NCI-H1417 treated with DMSO at 0.1 percent for 48 hours (cell line): ENCODE data around the gene LRWD1.

Experiments used
- DNase-seq: peaks from one replicate; lab custom pipeline; 2025; lab: John Stamatoyannopoulos, UW

The LRWD1 gene

DNA sequence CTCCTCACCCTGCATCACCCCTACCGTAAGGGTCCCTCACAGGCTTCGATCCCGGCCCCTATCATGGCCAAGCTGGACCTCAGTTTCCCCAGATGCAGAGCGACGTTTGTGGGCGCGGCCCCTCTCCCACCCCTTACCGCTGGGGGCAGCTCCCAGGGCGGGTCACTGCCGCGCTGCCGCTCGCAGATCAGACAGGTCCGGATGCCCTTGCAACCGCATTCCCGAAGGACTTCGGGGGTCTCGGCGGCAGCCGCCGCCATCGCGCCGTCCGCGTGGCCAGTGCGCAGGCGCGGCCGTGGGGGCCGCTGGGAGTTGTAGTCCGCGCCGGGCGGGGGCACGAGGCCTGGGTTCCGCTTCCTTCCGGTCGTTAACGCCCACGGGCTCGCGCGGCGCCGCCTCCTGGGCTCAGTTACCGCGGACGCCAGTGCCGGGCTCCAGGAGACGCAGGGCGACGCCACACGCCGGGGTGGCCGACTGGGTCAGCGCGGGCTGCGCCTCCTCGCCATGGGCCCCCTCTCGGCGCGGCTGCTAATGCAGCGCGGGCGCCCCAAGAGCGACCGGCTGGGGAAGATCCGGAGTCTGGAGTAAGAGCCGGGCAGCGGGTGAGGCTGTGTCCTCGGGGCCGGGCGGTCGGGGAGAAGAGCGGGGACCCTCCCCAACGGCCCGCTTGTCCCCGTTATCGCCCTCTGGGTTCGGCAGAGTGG, at the start of gene LRWD1, which contains the start of gene ALKBH4:
Gene LRWD1 (plus strand): TSS at position 408 of the 704 bp plus-strand sequence. CDS start 97 bp downstream, at position 505.
Gene ALKBH4 (minus strand): TSS at position 287 of the 704 bp plus-strand sequence. CDS start 27 bp downstream, at position 260.
- DNase-seq: peak; percentile 76

DNA sequence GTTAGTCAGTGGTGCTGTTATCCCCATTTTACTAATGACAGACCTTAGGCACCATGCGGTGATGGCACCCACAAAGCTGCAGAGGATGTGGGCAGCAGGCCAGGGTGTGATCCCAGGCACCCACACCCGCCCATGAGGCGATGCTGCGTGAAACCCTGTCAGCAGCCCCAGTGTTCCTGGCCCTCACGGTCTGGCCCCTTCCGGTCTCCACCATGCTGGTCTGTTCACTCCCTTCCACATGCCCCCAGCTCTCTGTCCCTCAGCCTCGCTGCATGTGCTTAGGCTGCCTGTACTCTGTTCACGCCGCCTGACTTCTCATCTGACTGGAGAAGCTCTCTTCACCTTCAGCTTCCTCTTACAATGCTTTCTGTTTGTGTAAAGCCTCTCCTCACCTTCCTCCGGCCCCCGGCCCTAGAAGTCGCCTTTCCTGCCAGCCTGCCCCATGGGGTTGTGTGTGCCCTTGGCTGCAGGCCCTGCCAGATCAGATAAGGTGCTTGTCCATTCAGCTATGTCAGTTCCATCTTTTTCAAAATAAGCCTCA, 49.0 kb upstream of the LRWD1 start:
- DNase-seq: no peak

DNA sequence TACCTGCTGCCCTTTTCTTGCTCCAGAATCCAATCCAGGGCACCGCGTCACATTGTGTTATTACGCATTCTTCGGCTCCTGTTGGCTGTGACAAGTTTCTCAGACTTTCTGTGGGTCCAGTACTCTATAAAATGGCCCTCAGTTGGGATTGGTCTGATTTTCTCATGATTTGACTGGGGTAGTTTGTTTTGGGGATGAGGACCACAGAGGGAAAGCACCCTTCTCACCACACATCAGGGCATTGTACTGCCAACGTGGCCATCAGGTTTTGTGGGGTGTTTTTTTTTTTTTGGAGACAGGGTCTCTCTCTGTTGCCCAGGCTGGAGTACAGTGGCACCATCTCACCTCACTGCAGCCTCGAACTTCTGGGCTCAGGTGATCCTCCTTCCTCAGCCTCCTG, 48.4 kb upstream of the LRWD1 start:
- DNase-seq: no peak

DNA sequence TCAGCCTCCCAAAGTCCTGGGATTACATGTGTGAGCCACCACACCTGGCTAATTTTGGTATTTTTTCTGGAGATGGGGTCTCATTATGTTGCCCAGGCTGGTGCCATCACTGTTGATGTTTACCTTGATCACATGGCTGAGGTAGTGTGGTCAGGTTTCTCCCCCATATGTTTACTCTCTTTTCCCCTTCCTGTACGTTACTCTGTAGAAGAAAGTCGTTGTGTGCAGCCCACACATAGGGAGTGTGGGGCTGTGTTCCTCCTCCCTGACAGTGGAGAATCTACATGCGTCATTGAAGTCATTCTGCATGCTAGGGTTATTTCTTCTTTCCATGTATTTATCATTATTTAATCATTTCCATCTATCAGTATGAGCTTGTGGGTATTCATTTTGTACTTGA, 47.7 kb upstream of the LRWD1 start:
- no peak for DNase-seq

DNA sequence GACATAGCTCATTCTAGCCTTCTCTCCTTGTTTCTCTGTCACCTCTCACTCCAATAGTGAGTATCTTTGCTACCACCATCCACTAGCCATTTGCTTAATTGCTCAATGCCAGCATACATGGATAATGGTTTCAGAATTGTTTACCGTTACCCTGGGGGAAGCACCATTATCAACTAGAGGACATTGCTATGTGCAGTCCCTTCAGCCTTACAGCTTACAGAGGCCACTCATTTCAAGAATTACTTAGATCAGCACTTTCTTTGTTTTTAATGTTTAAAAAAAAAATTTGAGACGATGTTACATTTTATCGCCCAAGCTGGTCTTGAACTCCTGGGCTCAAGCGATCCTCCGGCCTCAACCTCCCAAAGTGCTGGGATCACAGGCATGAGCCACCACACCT, 46.2 kb upstream of the LRWD1 start:
- no peak for DNase-seq

DNA sequence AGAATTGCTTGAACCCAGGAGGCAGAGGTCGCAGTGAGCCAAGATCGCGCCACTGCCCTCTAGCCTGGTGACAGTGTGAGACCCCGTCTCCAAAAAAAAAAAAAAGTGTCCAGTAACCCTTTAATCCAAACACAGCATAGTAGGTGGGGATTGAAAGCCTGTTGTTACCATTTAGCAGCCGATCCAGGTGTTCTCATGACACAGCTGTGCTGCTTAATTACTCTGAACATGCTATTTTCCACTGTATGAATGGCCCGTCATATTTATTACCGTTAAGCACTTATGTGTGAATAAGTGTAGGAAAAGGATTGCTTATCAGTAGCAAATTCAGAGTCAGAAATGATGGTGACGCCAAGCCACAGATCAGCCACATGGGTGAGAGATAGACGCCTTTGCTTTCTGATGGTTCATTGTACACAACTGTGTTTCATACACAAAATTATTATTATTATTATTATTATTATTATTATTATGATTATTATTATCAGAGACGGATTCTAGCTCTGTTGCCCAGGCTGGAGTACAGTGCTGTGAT, 43.0 kb upstream of the LRWD1 start:
- DNase-seq: no peak

DNA sequence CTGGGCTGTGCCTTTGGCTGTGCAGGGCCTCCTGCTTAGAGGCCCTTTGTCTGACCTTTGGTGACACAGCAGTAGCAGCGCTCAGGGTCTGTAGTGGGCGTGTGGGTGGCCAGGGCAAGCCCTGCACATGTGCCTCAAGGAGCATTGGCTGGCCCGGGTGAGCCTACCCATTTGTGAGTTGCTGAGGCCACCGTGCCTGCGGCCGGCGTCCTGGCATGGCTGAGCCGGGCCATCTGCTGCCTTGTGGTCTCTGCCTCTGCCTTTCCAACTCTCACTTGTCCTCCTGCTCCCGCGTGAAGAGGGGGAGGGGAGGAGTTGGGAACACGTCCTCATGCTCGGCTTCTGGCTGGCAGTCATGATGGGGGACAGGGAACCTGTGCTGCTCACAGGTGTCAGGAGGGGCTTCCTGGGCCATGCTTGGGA, 40.6 kb upstream of the LRWD1 start:
- no peak for DNase-seq

DNA sequence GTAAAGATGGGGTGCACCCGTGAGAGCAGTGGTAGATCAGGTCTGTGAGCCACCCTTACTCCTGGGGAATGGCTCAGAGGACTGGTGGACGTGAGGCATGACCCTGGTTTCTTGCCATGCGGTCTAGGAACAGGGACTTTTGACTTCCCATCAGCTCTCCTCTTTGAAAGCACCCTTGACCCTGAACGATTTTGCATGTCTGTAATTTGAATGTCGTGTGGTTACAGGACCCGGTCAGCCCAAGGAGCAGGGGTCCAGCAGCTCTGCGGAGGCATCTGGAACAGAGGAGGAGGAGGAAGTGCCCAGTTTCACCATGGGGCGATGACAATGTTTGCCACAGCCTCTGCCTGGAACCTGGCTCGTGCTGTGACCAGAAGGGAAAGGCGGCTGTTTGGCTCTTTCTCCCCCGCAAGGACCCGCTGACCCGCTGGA, 40.0 kb upstream of the LRWD1 start:
- DNase-seq: no peak

DNA sequence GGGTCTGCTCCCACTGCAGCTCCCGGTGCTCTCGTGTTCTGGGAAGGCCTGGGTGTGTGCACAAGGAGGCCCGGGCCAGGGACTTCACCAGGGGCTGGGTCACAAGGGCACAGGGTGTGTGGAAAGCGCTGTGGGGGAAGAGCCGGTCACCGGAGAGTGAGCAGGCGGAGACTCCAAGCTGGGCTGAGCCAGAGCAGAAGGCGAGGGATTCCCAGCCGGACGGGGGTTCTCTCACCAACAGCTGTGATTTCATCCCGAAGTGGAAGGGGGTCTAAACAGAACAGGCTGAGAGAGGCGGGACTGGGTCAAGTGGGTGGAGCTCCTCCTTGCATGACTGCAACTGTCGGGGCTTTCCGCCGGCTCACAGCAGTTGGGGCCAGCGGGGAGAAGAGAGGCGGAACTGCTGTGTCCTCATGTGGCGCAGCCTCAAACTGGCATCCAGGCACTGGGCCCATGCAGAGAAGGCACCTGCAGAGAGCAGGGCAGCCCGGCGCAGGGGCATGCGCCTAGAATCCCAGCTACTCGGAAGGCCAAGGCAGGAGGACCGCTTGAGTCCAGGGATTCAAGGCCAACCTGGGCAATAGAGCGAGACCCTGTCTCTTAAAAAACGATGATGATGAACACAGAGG, 39.0 kb upstream of the LRWD1 start:
- DNase-seq: no peak

DNA sequence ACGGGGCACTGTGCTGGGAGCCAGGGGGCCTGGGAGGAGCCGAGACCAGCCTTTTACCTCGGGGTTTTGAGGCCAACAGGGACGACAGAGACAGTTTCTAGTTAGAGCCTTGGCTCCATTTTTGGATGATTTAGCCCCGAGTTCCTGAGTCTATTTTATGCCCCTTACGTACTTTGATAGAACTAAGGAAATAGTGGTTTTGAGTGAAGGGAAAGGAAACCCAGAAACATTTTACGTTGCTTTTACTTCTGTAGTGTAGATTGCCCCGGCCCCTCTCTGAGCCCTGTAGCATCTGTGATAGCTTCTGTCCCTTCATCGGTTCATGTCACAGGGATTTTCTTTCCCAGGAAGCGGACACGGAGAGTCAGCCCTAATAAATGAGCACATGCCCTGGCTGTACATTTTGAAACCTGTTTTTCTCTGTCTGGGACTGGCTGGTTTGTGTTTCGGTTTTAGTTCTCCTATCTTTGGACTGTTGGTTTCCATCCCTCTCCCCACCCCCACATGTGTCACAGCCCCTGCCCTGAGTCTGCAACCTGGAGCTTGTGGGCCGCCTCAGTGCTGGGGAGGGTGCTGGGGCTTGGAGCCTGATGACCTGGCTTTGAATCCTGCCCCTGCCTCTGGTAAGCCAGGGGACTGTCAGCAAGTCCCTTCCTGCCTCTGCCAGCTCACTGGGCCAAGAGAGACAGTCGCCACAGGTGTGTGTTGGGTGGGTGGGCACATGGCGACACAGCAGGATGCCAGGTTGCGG, 38.3 kb upstream of the LRWD1 start:
- DNase-seq: no peak

DNA sequence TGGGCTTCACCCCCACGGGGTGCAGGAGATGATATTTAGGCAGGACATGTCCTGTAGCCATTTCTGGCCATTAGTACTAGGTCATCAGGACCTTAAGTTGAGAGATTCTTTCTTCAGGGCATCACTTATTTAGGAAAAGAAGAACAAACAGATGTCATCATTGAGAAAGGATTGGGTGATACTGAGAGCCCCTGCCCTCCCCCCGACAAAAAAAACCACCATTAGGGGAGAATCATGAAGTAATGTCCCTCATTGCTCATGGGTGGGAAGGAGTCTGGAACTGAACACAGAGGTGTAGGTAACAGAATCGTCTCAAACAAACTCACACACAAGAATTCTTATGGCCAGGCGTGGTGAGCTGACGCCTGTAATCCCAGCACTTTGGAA, 37.8 kb upstream of the LRWD1 start:
- no peak for DNase-seq

DNA sequence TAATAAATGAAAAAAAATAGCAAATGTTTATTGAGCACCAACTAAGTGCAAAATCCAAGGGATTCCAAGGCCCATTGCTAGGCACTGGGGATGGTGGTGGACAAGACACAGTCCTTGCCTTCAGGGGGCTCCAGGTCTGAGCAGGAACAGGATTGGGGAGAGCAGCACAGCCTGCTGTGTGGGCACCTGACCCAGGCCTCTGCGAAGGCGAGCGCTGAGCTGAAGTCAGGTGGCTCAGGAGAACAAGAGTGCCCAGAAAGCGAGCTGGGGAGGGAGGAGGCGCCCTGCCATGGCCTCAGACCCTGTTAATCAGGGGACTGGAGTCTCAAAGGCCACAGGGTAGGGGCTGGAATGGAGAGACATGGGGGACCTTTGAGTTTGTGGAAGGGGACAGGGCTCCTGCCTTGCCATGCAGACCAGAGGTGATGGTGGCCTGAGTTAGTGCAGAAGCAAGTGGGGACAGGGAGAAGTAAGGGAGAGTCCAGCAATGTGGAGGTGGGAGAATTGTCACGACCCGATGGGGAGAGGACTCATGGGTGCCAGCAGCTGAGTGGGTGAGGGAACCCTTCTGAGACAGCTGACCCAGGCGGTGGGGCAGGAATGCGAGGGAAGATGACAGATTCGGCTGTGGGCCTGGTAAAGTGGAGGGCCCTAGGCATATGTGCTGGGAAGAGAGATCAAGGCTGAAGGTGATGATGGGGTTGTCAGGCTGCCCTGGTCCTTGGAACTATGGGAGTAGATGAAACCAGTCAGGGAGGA, 35.5 kb upstream of the LRWD1 start:
- no peak for DNase-seq

DNA sequence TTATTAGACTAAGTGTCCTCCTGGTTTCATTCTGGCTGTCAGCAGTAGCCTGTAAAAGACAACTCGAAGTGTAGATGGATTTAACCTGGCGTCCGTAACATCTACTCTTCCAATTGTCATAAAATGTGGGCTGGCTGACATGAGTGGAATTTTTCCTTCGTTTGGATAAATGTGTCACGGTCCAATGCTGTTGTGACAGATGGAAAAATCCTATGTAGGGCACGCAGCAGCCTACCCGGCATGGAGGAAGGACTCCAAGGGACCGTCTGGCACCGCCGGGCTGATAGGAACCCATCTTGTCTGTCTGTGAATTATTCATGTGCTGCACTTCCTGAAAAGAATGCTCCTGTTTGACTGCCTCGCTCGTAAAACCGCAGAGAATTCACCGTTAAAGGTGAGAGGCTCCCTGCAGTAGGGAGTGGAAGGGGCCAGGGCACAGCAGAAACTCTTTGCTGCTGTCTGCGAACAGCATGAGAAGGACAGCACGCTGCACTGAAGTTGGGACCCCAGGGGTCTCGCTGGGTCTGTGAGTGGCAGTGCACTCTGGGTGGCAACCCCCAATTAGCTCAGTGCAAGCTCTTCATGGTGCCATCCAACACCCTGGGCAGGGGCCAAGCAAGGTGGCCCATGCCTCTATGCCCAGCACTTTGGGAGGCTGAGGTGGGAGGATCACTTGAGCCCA, 33.0 kb upstream of the LRWD1 start:
- no peak for DNase-seq

DNA sequence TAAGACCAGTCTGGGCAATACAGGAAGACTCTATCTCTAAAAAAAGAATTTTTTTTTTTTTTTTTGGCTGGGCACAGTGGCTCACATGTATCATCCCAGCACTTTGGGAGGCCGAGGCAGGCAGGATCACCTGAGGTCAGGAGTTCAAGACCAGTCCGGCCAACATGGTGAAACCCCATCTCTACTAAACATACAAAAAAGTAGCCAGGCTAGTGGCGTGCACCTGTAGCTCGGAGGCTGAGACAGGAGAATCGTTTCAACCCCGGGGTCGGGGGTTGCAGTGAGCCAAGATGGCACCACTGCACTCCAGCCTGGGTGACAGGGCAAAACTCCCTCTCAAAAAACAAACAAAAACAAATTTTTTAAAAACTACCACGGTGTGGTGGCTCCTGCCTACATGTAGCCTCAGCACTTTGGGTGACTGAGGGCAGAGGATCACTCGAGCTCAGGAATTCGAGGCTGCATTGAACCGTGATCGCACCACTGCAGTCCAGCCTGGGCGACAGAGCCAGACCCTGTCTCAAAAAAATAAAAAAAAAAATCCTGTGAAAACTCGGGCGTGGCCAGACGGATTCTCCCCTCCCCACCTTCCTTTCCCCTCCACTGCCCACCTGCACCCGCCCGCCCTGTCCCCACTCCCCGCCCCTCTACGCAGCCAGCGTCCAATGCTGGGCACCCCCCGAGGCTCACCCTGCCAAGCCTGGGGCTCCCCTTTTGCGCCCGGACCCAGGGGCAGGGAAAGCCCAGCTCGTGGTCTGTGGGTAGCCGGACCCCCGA, 32.2 kb upstream of the LRWD1 start:
- DNase-seq: no peak

DNA sequence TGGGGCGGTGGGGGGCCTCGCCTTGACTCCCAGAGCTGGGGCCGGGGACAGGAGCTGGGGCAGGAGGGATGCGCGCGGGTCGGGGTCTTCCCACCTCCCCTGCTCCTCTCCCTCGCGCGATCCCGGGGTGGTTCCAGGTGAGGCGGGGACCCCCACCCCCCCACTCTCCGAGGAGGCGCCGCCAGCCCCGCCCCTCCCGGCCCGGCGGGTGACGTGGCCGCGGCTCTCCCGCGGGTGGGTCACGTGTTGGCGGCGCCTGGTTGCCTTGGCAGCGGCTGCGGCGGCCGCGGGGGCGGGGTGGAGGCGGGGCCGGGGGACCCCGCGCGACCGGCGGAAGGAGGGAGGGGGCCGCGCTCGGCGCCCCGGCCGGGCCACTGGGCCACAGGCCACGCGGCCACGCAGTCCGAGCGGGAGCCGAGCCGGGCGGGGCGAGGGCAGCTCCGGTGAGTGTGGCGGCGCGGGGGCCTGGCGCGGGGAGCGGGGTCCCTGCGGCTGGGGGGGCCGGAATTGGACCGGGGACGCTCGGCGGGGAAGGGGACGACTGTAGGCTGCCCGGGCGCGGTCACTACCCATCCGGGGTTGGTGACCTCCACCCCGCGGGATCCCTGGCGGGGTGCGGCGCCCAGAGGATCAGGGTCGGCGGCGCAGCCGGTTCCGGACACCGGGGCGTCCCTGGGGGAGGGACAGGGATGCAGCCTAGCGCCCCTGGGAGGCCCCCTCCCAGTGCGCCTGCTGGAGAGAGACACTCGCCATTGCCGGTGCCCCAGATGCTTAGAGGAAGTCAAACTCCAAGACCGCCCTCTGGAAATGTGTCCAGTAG, 31.4 kb upstream of the LRWD1 start, which contains the start of gene ORAI2:
Gene ORAI2 (plus strand): TSS at position 357 of the 820 bp plus-strand sequence. CDS start 5,382 bp downstream, outside the sequence.
- DNase-seq: no peak

DNA sequence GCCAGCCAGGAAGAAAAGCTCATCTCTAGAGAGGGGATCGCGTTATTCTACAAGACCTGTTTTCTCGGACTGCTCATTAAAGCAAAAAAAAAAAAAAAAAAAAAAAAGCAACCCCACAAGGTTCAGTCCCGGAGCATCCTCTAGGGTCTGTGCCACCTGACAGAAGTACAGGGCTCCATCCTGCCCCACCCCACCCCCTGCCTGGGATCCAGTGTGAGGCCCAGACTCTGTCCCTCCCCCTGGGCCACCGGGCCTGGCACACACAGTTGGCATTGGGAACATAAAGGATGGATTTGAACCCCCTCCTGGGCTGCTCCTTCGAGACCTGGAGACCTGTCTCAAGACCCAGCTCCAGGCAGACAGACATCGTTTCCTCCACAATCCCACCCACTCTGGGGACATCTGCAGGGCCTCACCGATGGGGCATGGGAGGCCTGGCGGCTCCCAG, 30.7 kb upstream of the LRWD1 start:
- no peak for DNase-seq

DNA sequence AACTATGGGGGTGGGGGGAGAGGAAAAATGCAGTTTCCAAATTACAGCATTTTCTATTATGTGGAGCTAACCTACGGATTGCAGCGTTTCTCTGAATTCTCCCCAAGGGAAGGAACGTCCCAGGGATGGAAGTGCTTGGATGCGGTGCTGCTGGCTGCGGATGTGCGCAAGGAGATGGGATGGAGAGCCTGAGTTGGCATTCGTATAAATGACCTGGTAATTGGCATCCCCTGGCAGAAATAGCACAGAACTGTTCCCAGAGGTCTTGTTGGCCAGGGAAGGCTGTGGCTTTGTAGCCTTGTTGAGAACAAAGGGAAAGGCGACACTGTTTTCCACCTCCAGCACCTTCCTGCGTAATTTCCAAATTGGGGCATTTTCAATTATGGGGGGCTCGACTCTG, 28.7 kb upstream of the LRWD1 start:
- DNase-seq: no peak

DNA sequence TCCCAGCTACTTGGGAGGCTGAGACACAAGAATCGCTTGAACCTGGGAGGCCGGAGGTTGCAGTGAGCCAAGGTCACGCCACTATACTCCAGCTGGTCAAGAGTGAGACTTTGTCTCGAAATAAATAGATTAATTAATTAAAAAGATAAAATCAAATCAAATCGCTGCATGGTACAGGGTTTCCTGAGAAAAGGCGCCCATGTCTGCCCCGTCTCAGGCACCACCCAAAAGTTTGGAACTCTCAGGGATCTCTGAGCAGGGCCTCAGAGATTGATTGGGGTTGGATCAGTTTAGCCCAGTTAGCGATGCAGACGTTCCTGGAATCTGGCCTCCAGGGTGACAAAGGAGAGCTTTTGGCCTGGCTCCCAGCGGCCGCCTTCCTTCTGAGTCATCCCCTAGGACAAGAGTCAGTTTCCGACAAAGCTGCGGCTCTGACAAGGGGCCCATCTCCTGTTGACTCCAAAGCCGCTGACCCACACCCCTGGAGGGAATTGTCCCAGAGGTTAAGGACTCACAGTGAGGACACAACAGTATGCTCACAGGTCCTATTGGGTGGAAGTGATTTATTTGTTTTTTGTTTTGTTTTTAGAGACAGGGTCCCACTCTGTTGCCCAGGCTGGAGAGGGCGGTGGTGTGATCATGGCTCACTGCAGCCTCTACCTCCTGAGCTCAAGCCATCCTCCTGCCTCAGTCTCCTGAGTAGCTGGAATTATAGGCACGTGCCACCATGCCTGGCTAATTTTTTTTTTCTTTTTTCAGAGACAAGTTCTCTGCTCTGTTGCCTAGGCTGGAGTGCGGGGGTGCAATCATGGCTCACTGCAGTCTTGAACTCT, 24.6 kb upstream of the LRWD1 start:
- DNase-seq: no peak
